ENCODE data around the gene HSPA4.

Gene HSPA4

GRCh38 chr5:133117166-133117911, 65.5 kb downstream of the HSPA4 start:
- peaks cover 1% of the 10 kb centered on the region for H3K4me1 Mint-ChIP-seq (ENCODE audit: low read depth)
- no peaks in the 10 kb centered on the region for H3K27me3 Mint-ChIP-seq (ENCODE audit: low read depth)
- no peak overlapping the region for H3K4me3 Mint-ChIP-seq
- no peaks in the 10 kb centered on the region for H3K36me3 Mint-ChIP-seq (ENCODE audit: low read depth)
- no peak for DNase-seq (ENCODE audit: low spot score)
- no peaks in the 10 kb centered on the region for H3K9me3 Mint-ChIP-seq
- no peak overlapping the region for H3K27ac Mint-ChIP-seq

- no peak for DNase-seq (ENCODE audit: low spot score)
- H3K4me1 Mint-ChIP-seq (ENCODE audit: low read depth), result peaks cover 1% of the 10 kb centered on the region
- no peaks in the 10 kb centered on the region for H3K27me3 Mint-ChIP-seq (ENCODE audit: low read depth)
- H3K36me3 Mint-ChIP-seq (ENCODE audit: low read depth), result no peaks in the 10 kb centered on the region
- no peaks in the 10 kb centered on the region for H3K9me3 Mint-ChIP-seq
- no peak overlapping the region for H3K27ac Mint-ChIP-seq
- no peak overlapping the region for H3K4me3 Mint-ChIP-seq
Observed at GRCh38 chr5:133117912-133118445, 66.2 kb downstream of the HSPA4 start.

GRCh38 chr5:133118741-133119140, 66.9 kb downstream of the HSPA4 start:
- Mint-ChIP-seq H3K27ac (no peak overlapping the region), H3K4me1 (ENCODE audit: low read depth) (no peaks in the 10 kb centered on the region), H3K4me3 (no peak overlapping the region), H3K36me3 (ENCODE audit: low read depth) (no peaks in the 10 kb centered on the region), H3K27me3 (ENCODE audit: low read depth) (no peaks in the 10 kb centered on the region), H3K9me3 (no peaks in the 10 kb centered on the region)
- DNase-seq (ENCODE audit: low spot score), result no peak

GRCh38 chr5:133119233-133119711, 67.5 kb downstream of the HSPA4 start:
- DNase-seq (ENCODE audit: low spot score), result no peak
- Mint-ChIP-seq H3K4me3 (no peak overlapping the region), H3K27me3 (ENCODE audit: low read depth) (no peaks in the 10 kb centered on the region), H3K9me3 (no peaks in the 10 kb centered on the region), H3K4me1 (ENCODE audit: low read depth) (no peaks in the 10 kb centered on the region), H3K36me3 (ENCODE audit: low read depth) (no peaks in the 10 kb centered on the region), H3K27ac (no peak overlapping the region)

GRCh38 chr5:133120156-133120750, 68.4 kb downstream of the HSPA4 start:
- Mint-ChIP-seq H3K4me1 (ENCODE audit: low read depth) (no peaks in the 10 kb centered on the region), H3K4me3 (no peak overlapping the region), H3K36me3 (ENCODE audit: low read depth) (no peaks in the 10 kb centered on the region), H3K9me3 (no peaks in the 10 kb centered on the region), H3K27ac (no peak overlapping the region), H3K27me3 (ENCODE audit: low read depth) (no peaks in the 10 kb centered on the region)
- DNase-seq (ENCODE audit: low spot score), result no peak

GRCh38 chr5:133121080-133121479, 69.3 kb downstream of the HSPA4 start:
- H3K9me3 Mint-ChIP-seq, result no peaks in the 10 kb centered on the region
- no peak overlapping the region for H3K27ac Mint-ChIP-seq
- no peaks in the 10 kb centered on the region for H3K4me1 Mint-ChIP-seq (ENCODE audit: low read depth)
- H3K36me3 Mint-ChIP-seq (ENCODE audit: low read depth), result no peaks in the 10 kb centered on the region
- no peak for DNase-seq (ENCODE audit: low spot score)
- H3K27me3 Mint-ChIP-seq (ENCODE audit: low read depth), result no peaks in the 10 kb centered on the region
- no peak overlapping the region for H3K4me3 Mint-ChIP-seq

GRCh38 chr5:133121611-133122150, 69.9 kb downstream of the HSPA4 start:
- Mint-ChIP-seq H3K27ac (no peak overlapping the region), H3K4me1 (ENCODE audit: low read depth) (no peaks in the 10 kb centered on the region), H3K36me3 (ENCODE audit: low read depth) (no peaks in the 10 kb centered on the region), H3K4me3 (no peak overlapping the region), H3K27me3 (ENCODE audit: low read depth) (no peaks in the 10 kb centered on the region), H3K9me3 (no peaks in the 10 kb centered on the region)
- DNase-seq (ENCODE audit: low spot score), result no peak

GRCh38 chr5:133122711-133123110, 70.9 kb downstream of the HSPA4 start:
- Mint-ChIP-seq H3K9me3 (no peaks in the 10 kb centered on the region), H3K36me3 (ENCODE audit: low read depth) (no peaks in the 10 kb centered on the region), H3K27ac (no peak overlapping the region)

GRCh38 chr5:133123297-133123696, 71.5 kb downstream of the HSPA4 start:
- no peak for DNase-seq (ENCODE audit: low spot score)
- no peaks in the 10 kb centered on the region for H3K36me3 Mint-ChIP-seq (ENCODE audit: low read depth)
- peaks cover 1% of the 10 kb centered on the region for H3K27me3 Mint-ChIP-seq (ENCODE audit: low read depth)
- H3K4me1 Mint-ChIP-seq (ENCODE audit: low read depth), result no peaks in the 10 kb centered on the region
- no peak overlapping the region for H3K4me3 Mint-ChIP-seq
- H3K9me3 Mint-ChIP-seq, result no peaks in the 10 kb centered on the region
- H3K27ac Mint-ChIP-seq, result no peak overlapping the region

More at GRCh38 chr5:133122711-133123110, 70.9 kb downstream of the HSPA4 start:
- Mint-ChIP-seq H3K4me3 (no peak overlapping the region), H3K4me1 (ENCODE audit: low read depth) (no peaks in the 10 kb centered on the region), H3K27me3 (ENCODE audit: low read depth) (no peaks in the 10 kb centered on the region)
- DNase-seq (ENCODE audit: low spot score), result no peak

GRCh38 chr5:133124891-133125290, 73.1 kb downstream of the HSPA4 start:
- no peaks in the 10 kb centered on the region for H3K9me3 Mint-ChIP-seq
- H3K4me1 Mint-ChIP-seq (ENCODE audit: low read depth), result no peaks in the 10 kb centered on the region
- no peak for DNase-seq (ENCODE audit: low spot score)
- no peak overlapping the region for H3K4me3 Mint-ChIP-seq
- no peaks in the 10 kb centered on the region for H3K36me3 Mint-ChIP-seq (ENCODE audit: low read depth)
- H3K27me3 Mint-ChIP-seq (ENCODE audit: low read depth), result peaks cover 3% of the 10 kb centered on the region
- no peak overlapping the region for H3K27ac Mint-ChIP-seq

GRCh38 chr5:133128066-133128465, 76.3 kb downstream of the HSPA4 start:
- DNase-seq (ENCODE audit: low spot score), result no peak
- H3K9me3 Mint-ChIP-seq, result no peaks in the 10 kb centered on the region
- no peak overlapping the region for H3K4me3 Mint-ChIP-seq
- no peaks in the 10 kb centered on the region for H3K4me1 Mint-ChIP-seq (ENCODE audit: low read depth)
- H3K27ac Mint-ChIP-seq, result no peak overlapping the region
- H3K36me3 Mint-ChIP-seq (ENCODE audit: low read depth), result no peaks in the 10 kb centered on the region
- H3K27me3 Mint-ChIP-seq (ENCODE audit: low read depth), result peaks cover 3% of the 10 kb centered on the region

GRCh38 chr5:133129289-133129688, 77.5 kb downstream of the HSPA4 start:
- peaks cover 3% of the 10 kb centered on the region for H3K27me3 Mint-ChIP-seq (ENCODE audit: low read depth)
- no peak overlapping the region for H3K27ac Mint-ChIP-seq
- H3K9me3 Mint-ChIP-seq, result no peaks in the 10 kb centered on the region
- no peaks in the 10 kb centered on the region for H3K36me3 Mint-ChIP-seq (ENCODE audit: low read depth)
- no peak overlapping the region for H3K4me3 Mint-ChIP-seq
- H3K4me1 Mint-ChIP-seq (ENCODE audit: low read depth), result no peaks in the 10 kb centered on the region
- DNase-seq (ENCODE audit: low spot score), result no peak

- Mint-ChIP-seq H3K36me3 (ENCODE audit: low read depth) (no peaks in the 10 kb centered on the region), H3K27ac (no peak overlapping the region), H3K4me1 (ENCODE audit: low read depth) (no peaks in the 10 kb centered on the region), H3K4me3 (no peak overlapping the region), H3K27me3 (ENCODE audit: low read depth) (peaks cover 3% of the 10 kb centered on the region), H3K9me3 (no peaks in the 10 kb centered on the region)
- DNase-seq (ENCODE audit: low spot score), result no peak
Observed at GRCh38 chr5:133129950-133130349, 78.1 kb downstream of the HSPA4 start.

GRCh38 chr5:133130387-133131118, 78.7 kb downstream of the HSPA4 start:
- Mint-ChIP-seq H3K27me3 (ENCODE audit: low read depth) (peaks cover 3% of the 10 kb centered on the region), H3K4me3 (no peak overlapping the region), H3K4me1 (ENCODE audit: low read depth) (no peaks in the 10 kb centered on the region), H3K36me3 (ENCODE audit: low read depth) (no peaks in the 10 kb centered on the region), H3K9me3 (no peaks in the 10 kb centered on the region), H3K27ac (no peak overlapping the region)
- DNase-seq (ENCODE audit: low spot score), result no peak
